Spleen (tissue), 7 donors: Measurements from ENCODE around the gene HOXD12.

Experiments
- POLR2AphosphoS5 ChIP-seq, 3 donors: sonication (generic); formaldehyde crosslinking; IDR thresholded peaks; one replicate each; pipeline ENCODE4 v1.5.1; 2017; ENCODE audit warnings: antibody characterized with exemption in 3 of 3
- TF ChIP-seq, protein P1 (sequence below), 11 experiments: fragments of 200-600 bp in 7 of 11; fragments of 450-650 bp in 4 of 11; sonication (generic) in 4 of 11; IDR thresholded peaks in 8 of 11; conservative IDR thresholded peaks in 3 of 11; 1 replicate in 7 of 11; 2 replicates in 4 of 11; pipeline versions ENCODE4 v1.4.0 to v1.8.0; 2016 to 2021; ENCODE audit warnings: antibody characterized with exemption in 11 of 11, inconsistent platforms in 4 of 11, mild to moderate bottlenecking in 1 of 11
- donor health status: DM: no; HTN: no; CAD: no; lungs with moderate emphysema.
- donor health status: DM: no; HTN: no; CAD: no.
- donor health status: DM: no; HTN: no; CAD: no.

DNA sequence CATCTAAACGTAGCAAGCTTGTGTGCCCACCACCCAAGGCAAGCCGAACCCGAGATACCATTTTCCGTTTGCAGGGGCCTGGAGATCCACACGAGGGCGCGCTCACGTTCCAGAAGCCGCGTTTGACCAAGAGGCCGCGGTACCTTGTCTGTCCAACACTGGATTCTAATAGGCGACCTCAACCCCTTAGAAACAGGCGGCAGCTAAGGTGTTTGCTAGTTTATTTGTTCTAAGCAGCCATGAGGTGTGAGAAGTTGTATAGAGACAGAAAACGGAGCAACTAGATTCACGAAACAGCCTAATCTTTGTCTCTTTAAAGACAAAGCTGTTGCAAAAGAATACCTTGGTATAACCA lies 11.7 kb downstream of the HOXD12 start:
- peak in 2 of 3 donors; percentile 30 to 38 for TF ChIP-seq POLR2AphosphoS5 (IDR thresholded peaks at IDR 0.05)
- TF ChIP-seq, protein P1, sequence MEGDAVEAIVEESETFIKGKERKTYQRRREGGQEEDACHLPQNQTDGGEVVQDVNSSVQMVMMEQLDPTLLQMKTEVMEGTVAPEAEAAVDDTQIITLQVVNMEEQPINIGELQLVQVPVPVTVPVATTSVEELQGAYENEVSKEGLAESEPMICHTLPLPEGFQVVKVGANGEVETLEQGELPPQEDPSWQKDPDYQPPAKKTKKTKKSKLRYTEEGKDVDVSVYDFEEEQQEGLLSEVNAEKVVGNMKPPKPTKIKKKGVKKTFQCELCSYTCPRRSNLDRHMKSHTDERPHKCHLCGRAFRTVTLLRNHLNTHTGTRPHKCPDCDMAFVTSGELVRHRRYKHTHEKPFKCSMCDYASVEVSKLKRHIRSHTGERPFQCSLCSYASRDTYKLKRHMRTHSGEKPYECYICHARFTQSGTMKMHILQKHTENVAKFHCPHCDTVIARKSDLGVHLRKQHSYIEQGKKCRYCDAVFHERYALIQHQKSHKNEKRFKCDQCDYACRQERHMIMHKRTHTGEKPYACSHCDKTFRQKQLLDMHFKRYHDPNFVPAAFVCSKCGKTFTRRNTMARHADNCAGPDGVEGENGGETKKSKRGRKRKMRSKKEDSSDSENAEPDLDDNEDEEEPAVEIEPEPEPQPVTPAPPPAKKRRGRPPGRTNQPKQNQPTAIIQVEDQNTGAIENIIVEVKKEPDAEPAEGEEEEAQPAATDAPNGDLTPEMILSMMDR (IDR thresholded peaks at IDR 0.05 in 8 of 11, conservative IDR thresholded peaks at IDR 0.05 in 3 of 11) = peak in 7 of 11 experiments; percentile 33 to 52 (median 40)
